ENCODE measurements around the gene ZNF275.

- TF ChIP-seq ATF6 (CRISPR knock-in tag; IDR thresholded peaks at IDR 0.05), result no peak
- TF ChIP-seq CTCF (IDR thresholded peaks at IDR 0.05), result no peak
- no peak for TF ChIP-seq CREB1 (CRISPR knock-in tag; IDR thresholded peaks at IDR 0.05)
- TF ChIP-seq ZNF425 (CRISPR knock-in tag; conservative IDR thresholded peaks at IDR 0.05), result no peak
- no peak for TF ChIP-seq USF1 (CRISPR knock-in tag; IDR thresholded peaks at IDR 0.05)
- TF ChIP-seq NR1H2 (CRISPR knock-in tag; IDR thresholded peaks at IDR 0.05), result no peak
Observed at GRCh38 chrX:153397256-153397960, 63.5 kb downstream of the ZNF275 start.

Data from WTC11 (cell line).